Measurements from ENCODE around the gene SPATA16.

SPATA16 gene

GRCh38 chr3:172913911-172914655 lies 227.0 kb downstream of the SPATA16 start:
- TF ChIP-seq CTCF (IDR thresholded peaks at IDR 0.05; ENCODE audit: borderline replicate concordance, insufficient read depth, low read depth, low read length) = no peak

GRCh38 chr3:172911142-172911541 lies 229.9 kb downstream of the SPATA16 start:
- TF ChIP-seq CTCF (IDR thresholded peaks at IDR 0.05; ENCODE audit: borderline replicate concordance, insufficient read depth, low read depth, low read length) = no peak
- no peak overlapping the region for H3K4me3 ChIP-seq (ENCODE audit: low read depth, low read length)

More at GRCh38 chr3:172913911-172914655, 227.0 kb downstream of the SPATA16 start:
- no peak overlapping the region for H3K4me3 ChIP-seq (ENCODE audit: low read depth, low read length)

- no peak overlapping the region for H3K4me3 ChIP-seq (ENCODE audit: low read depth, low read length)
- TF ChIP-seq CTCF (IDR thresholded peaks at IDR 0.05; ENCODE audit: borderline replicate concordance, insufficient read depth, low read depth, low read length) = no peak
These were observed 232.2 kb downstream of the SPATA16 start for GRCh38 chr3:172908771-172909270.

GRCh38 chr3:172905451-172905850 lies 235.6 kb downstream of the SPATA16 start:
- H3K4me3 ChIP-seq (ENCODE audit: low read depth, low read length) = no peak overlapping the region
- TF ChIP-seq CTCF (IDR thresholded peaks at IDR 0.05; ENCODE audit: borderline replicate concordance, insufficient read depth, low read depth, low read length) = no peak

GRCh38 chr3:172904711-172905373 lies 236.2 kb downstream of the SPATA16 start:
- no peak for TF ChIP-seq CTCF (IDR thresholded peaks at IDR 0.05; ENCODE audit: borderline replicate concordance, insufficient read depth, low read depth, low read length)

GRCh38 chr3:172903642-172904320 lies 237.3 kb downstream of the SPATA16 start:
- no peak overlapping the region for H3K4me3 ChIP-seq (ENCODE audit: low read depth, low read length)
- TF ChIP-seq CTCF (IDR thresholded peaks at IDR 0.05; ENCODE audit: borderline replicate concordance, insufficient read depth, low read depth, low read length) = no peak

More at GRCh38 chr3:172904711-172905373, 236.2 kb downstream of the SPATA16 start:
- no peak overlapping the region for H3K4me3 ChIP-seq (ENCODE audit: low read depth, low read length)
